Stimulated activated CD4-positive, alpha-beta T cell treated with anti-CD3 and anti-CD28 coated beads, Interleukin-4, amount 100 ng/mL, for 4 hours (primary cell): ENCODE data around the gene NCKAP5L.

ENCODE experiments used
- DNase-seq, 2 experiments: peaks; one replicate each; pipeline ENCODE4 v3.0.0-alpha.2; 2020

Gene NCKAP5L

DNA sequence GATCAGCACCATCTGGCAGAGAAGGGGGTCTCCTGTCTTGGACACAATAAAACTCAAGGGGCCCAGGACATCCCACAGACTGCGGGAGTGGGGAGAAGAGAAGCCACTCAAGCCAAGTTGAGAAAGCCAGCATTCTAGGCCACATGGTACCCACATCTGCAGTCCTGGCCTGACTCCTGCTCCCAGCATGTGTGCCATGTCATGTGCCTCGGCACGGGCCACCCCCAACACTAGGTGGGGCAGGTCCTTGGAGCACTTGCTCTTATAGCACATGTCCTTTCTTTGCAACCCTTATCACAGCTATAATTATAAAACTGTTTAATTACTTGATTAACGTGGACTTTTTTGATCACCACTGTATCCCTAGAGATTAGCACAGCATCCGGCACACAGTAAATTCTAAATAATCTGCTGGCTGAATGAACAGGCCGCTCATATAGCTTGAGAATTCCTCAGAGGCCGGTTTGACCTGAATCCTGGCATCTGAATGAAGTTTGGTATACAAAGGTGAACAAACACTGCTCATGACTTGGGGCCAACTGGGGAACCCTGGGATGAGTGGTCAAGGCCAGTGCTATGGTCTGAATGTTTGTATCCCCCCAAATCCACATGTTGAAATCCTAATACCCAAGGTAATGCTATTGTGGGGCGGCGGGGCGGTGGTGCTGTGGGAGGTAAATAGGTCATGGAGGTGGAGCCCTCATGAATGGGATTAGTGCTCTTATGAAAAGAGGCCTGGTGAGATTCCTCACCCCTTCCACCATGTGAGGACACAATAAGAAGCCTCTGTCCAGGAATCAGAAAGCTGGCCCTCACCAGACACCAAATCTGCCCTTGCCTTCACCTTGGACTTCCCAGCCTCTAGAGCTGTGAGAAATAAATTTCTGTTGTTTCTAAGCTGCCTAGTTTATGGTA lies 6.6 kb downstream of the NCKAP5L start:
- no peak for DNase-seq

DNA sequence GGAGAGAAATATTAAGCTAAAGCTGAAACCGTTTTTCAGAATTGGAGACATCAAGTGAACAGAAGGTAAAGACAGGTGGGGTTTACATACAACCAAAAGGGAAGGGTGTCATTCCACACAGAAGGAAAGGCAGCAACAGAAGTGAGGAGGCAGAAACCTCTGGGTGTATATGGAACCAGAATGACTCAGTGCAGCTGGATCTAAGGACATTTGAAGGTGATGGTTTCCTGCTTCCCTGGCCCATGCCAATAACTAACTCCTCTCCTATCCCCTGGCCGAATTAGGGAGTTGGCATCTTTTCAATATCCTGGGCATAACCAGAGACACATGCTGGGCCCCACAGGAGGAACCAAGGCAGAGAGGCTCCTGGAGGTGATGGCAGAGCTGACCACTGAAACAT lies 8.4 kb downstream of the NCKAP5L start:
- no peak for DNase-seq

DNA sequence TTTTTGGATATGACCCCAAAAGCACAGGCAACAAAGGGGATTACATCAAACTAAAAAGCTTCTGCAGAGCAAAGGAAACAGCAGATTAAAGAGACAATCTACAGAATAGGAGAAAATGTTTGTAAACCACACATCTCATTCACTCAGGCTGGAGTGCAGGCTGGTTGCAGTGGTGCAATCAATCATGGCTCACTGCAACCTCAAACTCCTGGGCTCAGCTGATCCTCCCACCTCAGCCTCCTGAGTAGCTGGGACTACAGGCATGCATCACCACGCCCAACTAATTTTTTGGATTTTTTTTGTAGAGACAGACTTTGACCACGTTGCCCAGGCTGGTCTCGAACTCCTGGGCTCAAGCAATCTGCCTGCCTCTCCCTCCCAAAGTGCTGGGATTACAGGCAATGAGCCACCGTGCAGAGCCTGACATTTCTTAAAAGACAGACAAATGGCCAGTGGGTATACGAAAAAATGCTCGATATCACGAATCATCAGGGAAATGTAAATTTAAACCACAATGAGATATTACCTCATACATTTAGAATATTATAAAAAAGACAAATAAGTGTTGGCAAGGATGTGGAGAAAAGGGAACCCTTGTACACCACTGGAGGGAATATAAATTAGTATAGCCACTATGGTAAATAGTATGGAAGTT lies 9.8 kb downstream of the NCKAP5L start:
- no peak for DNase-seq

DNA sequence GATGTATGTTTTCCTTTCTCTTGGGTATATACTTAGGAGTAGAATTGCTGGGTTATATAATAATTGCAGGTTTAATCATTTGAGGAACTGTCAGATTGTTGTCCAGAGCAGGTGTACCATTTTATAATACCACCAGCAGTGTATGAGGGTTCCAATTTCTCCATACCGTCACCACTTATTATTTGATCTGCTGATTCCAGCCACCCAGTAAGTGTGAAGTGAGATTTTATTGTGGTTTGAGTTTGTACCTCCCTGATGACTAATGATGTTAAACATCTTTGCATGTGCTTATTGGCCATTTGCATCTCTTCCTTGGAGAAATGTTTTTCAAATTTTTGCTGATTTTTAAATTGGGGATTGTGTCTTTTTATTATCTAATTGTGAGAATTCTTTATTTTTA lies 15.1 kb downstream of the NCKAP5L start:
- no peak for DNase-seq

DNA sequence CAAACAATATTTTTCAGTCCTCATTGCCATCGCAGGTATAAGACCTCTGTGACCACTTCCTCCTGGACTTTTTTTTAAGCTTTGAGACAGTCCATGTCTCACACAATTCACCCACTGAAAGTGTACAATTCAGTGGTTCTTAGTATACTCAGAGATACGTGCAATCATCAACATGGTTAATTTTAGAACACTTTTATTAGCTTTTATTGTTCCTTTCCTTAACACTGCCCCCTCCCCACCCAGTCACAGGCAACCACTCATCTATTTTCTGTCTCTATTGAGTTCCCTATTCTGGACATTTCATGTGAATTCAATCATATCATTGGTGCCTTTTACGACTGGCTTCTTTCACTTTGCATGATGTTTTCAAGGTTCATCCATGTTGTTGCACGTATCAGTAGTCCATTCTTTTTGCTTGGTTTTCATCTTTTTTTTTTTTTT lies 16.2 kb downstream of the NCKAP5L start:
- no peak for DNase-seq

DNA sequence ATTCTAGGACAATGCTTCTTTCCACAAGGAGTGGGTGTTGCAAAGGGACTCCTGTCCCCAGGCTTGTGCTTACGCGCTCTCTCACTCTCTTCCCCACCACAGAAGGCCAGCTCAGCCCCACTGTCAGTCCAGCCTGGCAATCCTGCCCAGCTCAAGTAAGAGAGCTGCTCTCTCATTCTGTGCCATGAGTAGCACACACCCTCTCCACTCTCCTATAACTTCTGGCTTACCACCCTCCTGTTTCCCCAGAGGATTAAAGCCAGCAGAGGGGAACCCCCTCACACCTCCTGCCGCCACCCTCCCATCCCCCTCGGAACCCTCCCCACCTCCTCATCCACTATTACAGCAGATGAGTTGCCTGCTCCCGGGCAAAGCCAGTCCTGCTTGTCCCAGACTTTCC lies 17.1 kb downstream of the NCKAP5L start:
- DNase-seq = no peak

- no peak for DNase-seq
Measured at GRCh38 chr12:49809906-49810389, 18.3 kb downstream of the NCKAP5L start.

- DNase-seq = no peak
Measured at GRCh38 chr12:49809381-49809905, 18.8 kb downstream of the NCKAP5L start.

GRCh38 chr12:49808686-49809380 lies 19.4 kb downstream of the NCKAP5L start:
- DNase-seq = no peak

GRCh38 chr12:49807991-49808580 lies 20.1 kb downstream of the NCKAP5L start:
- no peak for DNase-seq

DNA sequence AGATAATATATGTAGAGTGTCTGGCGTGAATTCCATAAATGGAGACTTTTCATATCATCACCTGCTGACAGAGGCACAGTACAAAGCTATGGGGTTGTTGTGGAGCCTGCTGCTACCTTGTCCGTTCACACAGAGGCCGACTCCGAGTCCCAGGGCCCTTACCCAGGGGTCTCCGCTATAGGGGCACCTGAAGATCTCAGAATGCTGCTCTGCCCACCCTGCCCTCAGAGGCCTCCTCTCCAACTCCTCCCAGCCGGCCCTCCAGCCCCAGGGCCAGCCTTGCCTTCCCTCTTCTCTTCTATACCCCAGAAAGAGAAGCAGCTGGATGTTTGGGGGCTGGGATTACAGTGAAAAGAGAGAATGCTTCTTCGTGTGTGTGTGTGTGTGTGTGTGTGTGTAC lies 21.3 kb downstream of the NCKAP5L start:
- no peak for DNase-seq

GRCh38 chr12:49806321-49806813 lies 21.8 kb downstream of the NCKAP5L start:
- no peak for DNase-seq

DNA sequence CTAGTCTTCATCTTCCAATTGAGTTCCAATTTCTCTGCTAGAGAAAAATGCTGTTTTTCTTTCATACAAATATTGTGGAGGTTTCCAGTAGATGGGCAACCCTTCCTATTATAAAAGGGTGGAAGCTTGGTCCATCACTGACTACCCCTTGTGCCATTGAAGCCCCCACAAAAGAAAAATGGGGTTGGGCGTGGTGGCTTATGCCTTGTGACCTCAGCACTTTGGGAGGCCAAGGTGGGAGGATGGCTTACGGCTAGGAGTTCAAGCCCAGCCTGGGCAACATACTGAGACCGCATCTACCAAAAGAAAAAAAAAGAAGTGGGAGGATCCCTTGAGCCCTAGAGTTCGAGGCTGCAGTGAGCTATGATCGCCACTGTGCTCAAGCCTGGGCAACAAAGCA lies 22.8 kb downstream of the NCKAP5L start:
- DNase-seq = no peak

DNA sequence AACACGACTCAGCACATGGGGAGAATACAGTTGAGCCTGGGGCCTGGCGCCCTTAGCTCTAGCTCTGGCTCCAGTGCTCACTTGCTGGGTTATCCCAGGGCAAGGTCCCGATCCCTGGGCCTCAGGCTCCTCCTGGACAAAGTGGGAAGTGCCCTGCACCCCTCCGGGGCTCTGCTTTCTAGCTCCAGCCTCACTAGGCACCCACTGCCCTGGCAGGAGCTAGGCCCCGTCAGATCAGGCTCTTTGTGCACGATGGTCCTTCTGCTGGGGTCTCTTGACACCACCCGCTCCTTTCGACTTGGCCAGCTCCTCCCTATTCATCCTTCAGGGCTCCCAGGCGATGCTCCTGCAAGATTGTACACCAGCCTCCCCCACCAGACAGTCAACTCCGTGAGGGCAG lies 23.4 kb downstream of the NCKAP5L start:
- DNase-seq = no peak

DNA sequence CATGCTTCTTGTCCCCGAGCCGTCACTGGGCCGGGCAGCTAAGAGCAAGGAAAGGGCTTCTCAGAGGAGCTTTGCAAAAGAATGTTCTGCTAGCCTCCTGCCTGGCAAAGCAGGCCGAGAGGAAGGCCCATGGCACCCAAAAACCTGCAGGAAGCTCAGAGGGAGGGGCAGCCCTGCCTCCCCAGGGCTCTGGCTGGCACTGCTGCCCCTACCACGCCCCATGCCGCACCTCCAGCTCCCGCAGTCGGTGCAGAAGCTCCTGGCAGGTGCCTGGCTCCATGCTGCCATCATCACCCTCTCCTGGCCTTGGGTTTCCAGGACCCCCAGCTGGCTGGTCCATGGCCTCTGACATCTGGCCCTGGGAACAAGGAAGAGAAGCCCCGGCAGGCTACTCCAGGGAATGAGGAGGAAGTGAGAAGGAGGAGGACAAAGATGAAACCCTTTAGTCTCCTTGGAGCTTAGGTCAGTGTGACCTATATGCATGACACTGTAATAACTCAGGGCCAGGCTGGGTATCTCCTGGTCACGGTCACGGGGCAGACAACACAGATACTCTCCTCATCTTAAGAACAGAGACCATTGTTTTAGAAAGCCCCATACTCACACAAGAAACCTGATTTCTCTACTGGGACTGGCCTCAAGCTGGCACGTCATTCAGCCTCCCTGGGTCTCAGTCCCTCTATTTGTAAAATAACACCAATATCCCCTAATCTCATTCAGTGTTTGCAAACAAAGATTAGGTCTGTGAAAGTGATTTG lies 24.3 kb downstream of the NCKAP5L start:
- DNase-seq = no peak

DNA sequence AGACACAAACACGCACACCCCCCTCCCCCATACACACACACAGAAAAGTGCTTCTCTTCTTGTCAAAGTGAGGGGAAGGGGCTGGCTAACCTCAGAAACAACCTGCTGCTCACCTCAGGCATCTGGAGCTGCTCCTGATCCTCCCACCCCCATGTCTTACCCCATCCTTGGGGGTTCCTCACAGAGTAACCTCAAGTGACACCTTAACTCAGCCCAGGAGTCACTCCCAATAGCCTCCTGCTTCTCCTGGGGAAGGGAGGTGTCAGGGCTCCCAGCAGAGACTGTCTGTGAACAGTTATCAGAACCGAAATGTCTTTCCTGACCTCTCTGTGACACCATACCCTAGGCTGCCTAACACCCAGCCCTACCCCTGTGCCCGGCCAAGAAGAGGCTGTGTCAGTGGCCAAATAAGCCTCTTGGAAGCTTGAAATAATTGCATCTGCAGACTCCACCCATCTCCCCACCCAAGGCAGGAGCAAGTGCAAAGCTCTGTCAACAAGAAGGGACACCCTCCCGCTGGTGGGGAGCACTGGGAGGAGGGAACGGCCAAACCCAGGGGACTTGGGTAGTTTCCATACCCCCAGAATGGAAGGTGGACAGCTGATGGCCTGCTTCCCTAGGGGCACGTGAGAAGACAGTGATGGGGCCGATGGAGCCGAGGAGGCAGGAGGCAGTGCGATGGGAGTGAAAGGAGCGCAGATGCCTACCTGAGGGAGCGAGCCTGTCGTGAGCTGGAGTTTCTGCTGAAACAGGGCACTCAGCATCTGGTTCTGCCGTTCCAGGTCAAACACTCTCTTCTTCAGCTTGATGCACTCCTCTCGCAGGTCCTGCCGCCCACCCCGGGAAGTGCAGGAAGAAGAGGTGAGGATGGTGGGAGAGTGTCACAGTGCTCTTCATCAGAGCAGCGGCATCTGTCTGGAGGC lies 26.8 kb downstream of the NCKAP5L start:
- no peak for DNase-seq

GRCh38 chr12:49800421-49801140 lies 27.6 kb downstream of the NCKAP5L start:
- no peak for DNase-seq

DNA sequence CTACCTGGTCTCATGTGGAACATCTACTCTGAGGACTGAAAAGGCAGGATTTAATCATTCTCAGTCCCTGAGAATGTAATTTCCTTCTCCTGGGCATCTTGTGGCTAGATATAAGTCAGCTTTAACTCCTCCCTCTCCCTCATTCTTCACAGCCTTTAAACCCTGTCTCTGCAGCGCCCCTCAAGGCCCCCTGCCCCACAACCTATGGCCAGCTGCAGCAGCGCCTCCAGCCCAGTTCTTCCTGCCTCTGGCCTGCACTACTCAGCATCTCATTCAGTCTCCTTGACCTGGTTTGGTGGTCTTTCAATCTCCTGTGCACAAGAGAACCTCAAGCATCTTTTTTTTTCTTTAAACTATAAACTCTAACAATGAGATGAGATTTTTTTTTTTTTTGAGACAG lies 29.3 kb downstream of the NCKAP5L start:
- no peak for DNase-seq

DNA sequence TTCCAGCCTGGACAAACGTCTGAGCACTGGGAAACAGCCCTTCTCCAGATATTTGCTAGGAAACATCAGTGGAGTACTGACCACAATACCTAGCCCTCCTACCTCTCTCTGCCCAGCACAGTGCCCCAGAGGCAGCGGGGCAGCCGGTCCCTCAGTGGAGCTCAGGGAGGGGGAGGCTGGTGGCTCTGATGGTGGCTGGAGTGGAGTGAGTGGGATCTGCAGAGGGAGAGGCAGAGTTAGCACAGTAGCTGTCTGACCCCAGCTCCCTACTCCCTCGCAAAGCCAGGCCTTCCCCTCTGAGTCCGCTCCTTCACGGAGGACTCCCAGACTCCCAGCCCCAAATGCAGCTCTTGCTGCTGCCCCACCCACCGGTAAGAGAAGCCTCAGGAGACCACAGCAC lies 30.0 kb downstream of the NCKAP5L start:
- DNase-seq = no peak

DNA sequence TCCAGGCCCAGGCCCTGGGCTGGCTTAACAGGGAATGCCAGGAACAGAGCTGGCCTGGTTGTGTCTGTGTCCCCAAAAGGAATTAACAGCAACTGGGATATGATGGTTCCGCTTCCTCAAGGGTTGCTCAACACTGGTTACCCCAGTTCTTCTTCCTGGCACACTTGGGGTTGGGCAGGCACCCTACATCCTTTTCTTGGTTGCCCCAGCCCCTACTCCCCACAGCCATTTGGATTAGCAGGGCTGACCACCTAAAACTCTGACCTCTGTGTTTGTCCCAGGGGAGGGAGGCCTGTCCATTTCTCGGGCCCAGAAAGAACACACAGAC lies 30.8 kb downstream of the NCKAP5L start:
- no peak for DNase-seq
